Body of pancreas (tissue), 4 donors: ENCODE results near the gene CCDC124.

Source experiments
- POLR2A ChIP-seq, 3 donors: fragments of 450-650 bp; IDR thresholded peaks; one replicate each; pipeline ENCODE4 v1.6.1; 2016; ENCODE audit warnings: antibody characterized with exemption in 3 of 3, mild to moderate bottlenecking in 2 of 3
- TF ChIP-seq, protein P1 (sequence below), 7 experiments: fragments of 450-650 bp in 4 of 7; fragments of 200-600 bp in 3 of 7; sonication (generic) in 3 of 7; IDR thresholded peaks; one replicate each; pipeline ENCODE4 v1.5.1; 2016 to 2019; ENCODE audit warnings: antibody characterized with exemption in 7 of 7

DNA sequence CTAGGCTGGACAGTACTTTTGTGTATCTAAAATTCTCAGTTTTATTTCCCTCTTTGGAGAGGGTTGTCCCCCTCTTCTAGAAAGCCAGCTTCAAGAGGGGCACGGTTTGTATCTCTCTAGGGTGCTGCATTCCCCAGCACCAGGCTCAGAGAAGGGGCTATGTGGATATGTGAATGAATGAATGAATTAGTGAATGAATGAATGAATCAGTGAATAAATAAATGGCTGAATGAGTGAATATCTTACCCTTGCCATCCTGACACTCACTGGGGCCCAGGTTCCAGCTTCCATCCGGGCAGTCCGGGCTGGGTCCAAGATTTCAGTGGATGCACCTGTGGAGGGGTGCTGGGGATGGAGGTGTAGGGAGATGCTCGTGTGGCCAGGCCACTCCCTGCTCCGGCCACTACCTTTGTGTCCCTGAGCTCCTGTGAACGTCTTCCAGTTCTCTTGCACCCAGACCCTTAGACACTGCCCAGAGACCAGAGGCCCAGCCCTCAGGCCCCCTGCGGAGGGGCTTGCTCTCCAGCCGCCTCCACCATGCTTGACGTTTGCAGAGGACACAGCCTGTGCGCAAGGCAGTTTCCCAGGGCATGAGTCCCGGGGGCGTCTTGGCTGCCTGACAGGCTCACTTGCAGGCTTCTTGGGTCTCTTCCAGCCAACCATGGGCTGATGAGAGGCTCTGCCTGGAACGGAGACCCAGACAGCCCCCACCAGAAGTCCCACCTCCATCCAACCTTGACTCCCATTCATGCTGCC lies 31.3 kb downstream of the CCDC124 start:
- TF ChIP-seq, protein P1, sequence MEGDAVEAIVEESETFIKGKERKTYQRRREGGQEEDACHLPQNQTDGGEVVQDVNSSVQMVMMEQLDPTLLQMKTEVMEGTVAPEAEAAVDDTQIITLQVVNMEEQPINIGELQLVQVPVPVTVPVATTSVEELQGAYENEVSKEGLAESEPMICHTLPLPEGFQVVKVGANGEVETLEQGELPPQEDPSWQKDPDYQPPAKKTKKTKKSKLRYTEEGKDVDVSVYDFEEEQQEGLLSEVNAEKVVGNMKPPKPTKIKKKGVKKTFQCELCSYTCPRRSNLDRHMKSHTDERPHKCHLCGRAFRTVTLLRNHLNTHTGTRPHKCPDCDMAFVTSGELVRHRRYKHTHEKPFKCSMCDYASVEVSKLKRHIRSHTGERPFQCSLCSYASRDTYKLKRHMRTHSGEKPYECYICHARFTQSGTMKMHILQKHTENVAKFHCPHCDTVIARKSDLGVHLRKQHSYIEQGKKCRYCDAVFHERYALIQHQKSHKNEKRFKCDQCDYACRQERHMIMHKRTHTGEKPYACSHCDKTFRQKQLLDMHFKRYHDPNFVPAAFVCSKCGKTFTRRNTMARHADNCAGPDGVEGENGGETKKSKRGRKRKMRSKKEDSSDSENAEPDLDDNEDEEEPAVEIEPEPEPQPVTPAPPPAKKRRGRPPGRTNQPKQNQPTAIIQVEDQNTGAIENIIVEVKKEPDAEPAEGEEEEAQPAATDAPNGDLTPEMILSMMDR (IDR thresholded peaks at IDR 0.05): no peak
- no peak for TF ChIP-seq POLR2A (IDR thresholded peaks at IDR 0.05)
